HCT116 (cell line): ENCODE data around the gene GJC3. TPM values are rescaled to one million over a fixed set of nuclear protein-coding genes. Genes with fewer than 3 reads are reported as not detected.
A peak's percentile ranks its signal among the peaks of the same experiment; 100 is the strongest.

Source experiments
- ATAC-seq: fragments of 200-7000 bp; cut with Tn5 transposase; 2 replicates; pipeline ENCODE4 v1.9.1; 2020; ENCODE audit warnings: mild to moderate bottlenecking, moderate library complexity
- BruUV-seq: library from RNA; stranded (reverse); fragments of 400-500 nt; replicated peaks from 2 replicates; lab custom pipeline; 2021; lab: Mats Ljungman, UMichigan
- CTCF ChIA-PET: fragments of 300-600 bp; sonication (Branson Sonifier 250); formaldehyde crosslinking; loops from one replicate; lab custom pipeline; 2021; ENCODE audit warnings: antibody characterized with exemption; lab: Charles Lee
- POLR2A ChIA-PET: fragments of 300-600, 350-600 bp; sonication (Branson Sonifier 250); formaldehyde crosslinking; loops from one replicate; lab custom pipeline; 2021; ENCODE audit warnings: antibody characterized with exemption; lab: Charles Lee
- RAD21 ChIA-PET, 2 experiments: fragments of 300-600 bp; sonication (Branson Sonifier 250); formaldehyde crosslinking; loops; one replicate each; lab custom pipeline; 2023; ENCODE audit warnings: low total read pairs in 2 of 2; ENCODE audit not compliant: uncharacterized antibody in 2 of 2, unreplicated experiment in 2 of 2, low non-redundant PET in 1 of 2; lab: Charles Lee
- DNase-seq: peaks from one replicate; pipeline ENCODE4 v3.0.0-alpha.2; 2010; ENCODE audit warnings: low read depth, low spot score
- H2AFZ ChIP-seq: fragments of 200-600 bp; shearing (Covaris generic), sonication (generic); 2 replicates; pipeline ENCODE4 v1.6.1; 2017; ENCODE audit warnings: low read depth, mixed run types, mixed read lengths, antibody characterized with exemption, low read length; ENCODE audit not compliant: poor library complexity, severe bottlenecking
- H3K27ac ChIP-seq: 2 replicates; pipeline ENCODE4 v1.5.1; 2012; ENCODE audit warnings: low read depth, low read length
- H3K27me3 ChIP-seq: fragments of 200-600 bp; sonication (generic); 2 replicates; pipeline ENCODE4 v1.6.1; 2016; ENCODE audit warnings: mixed run types, low read length, mixed read lengths; ENCODE audit not compliant: insufficient read depth
- H3K36me3 ChIP-seq, 2 experiments: fragments of 200-500 bp in 1 of 2; fragments of 200-600 bp in 1 of 2; sonication (Bioruptor generic) in 1 of 2; sonication (generic) in 1 of 2; 2 replicates each; pipeline versions ENCODE4 v1.5.1 to v1.6.1; 2014 to 2016; ENCODE audit warnings: low read length in 2 of 2, inconsistent platforms in 1 of 2, mixed read lengths in 1 of 2, mixed run types in 1 of 2; ENCODE audit not compliant: insufficient read depth in 2 of 2, control insufficient read depth in 1 of 2
- H3K4me1 ChIP-seq, 2 experiments: fragments of 200-600 bp in 1 of 2; sonication (generic) in 1 of 2; 2 replicates each; pipeline versions ENCODE4 v1.5.1 to v1.6.1; 2012 to 2017; ENCODE audit warnings: low read length in 2 of 2, inconsistent platforms in 1 of 2, mild to moderate bottlenecking in 1 of 2, mixed read lengths in 1 of 2, mixed run types in 1 of 2, moderate library complexity in 1 of 2; ENCODE audit not compliant: insufficient read depth in 2 of 2, control insufficient read depth in 1 of 2
- H3K4me2 ChIP-seq: fragments of 200-600 bp; sonication (generic); 2 replicates; pipeline ENCODE4 v1.6.1; 2017; ENCODE audit warnings: mixed run types, low read length, mixed read lengths
- H3K4me3 ChIP-seq, 2 experiments: fragments of 200-600 bp in 1 of 2; sonication (generic) in 1 of 2; replicated peaks in 1 of 2; 2 replicates each; pipeline ENCODE4 v1.5.1; 2011 to 2016; ENCODE audit warnings: low read length in 2 of 2, control low read depth in 1 of 2, low read depth in 1 of 2, mild to moderate bottlenecking in 1 of 2, mixed read lengths in 1 of 2, mixed run types in 1 of 2
- H3K79me2 ChIP-seq: fragments of 200-600 bp; sonication (generic); 2 replicates; pipeline ENCODE4 v1.6.1; 2017; ENCODE audit warnings: mild to moderate bottlenecking, mixed run types, low read length, moderate library complexity, mixed read lengths; ENCODE audit not compliant: insufficient read depth
- H3K9ac ChIP-seq: fragments of 200-600 bp; sonication (generic); 2 replicates; pipeline ENCODE4 v1.6.1; 2016; ENCODE audit warnings: low read length, mixed read lengths
- H3K9me2 ChIP-seq: fragments of 200-600 bp; sonication (generic), shearing (Covaris generic); 2 replicates; pipeline ENCODE4 v1.6.1; 2017; ENCODE audit warnings: mixed run types, mild to moderate bottlenecking, moderate library complexity; ENCODE audit not compliant: insufficient read depth
- H3K9me3 ChIP-seq, 2 experiments: fragments of 200-500 bp in 1 of 2; fragments of 200-600 bp in 1 of 2; sonication (Bioruptor generic) in 1 of 2; sonication (generic) in 1 of 2; 2 replicates each; pipeline ENCODE4 v1.6.1; 2014 to 2017; ENCODE audit warnings: low read length in 2 of 2, mixed read lengths in 2 of 2, inconsistent platforms in 1 of 2, low read depth in 1 of 2, mild to moderate bottlenecking in 1 of 2, mixed run types in 1 of 2, moderate library complexity in 1 of 2; ENCODE audit not compliant: control insufficient read depth in 1 of 2, insufficient read depth in 1 of 2
- H4K20me1 ChIP-seq: fragments of 200-600 bp; sonication (generic), shearing (Covaris generic); 2 replicates; pipeline ENCODE4 v1.6.1; 2017; ENCODE audit warnings: mixed run types, mild to moderate bottlenecking, moderate library complexity; ENCODE audit not compliant: insufficient read depth
- CEBPB ChIP-seq: IDR thresholded peaks from 2 replicates; pipeline ENCODE4 v1.6.1; 2012; ENCODE audit warnings: low read depth
- EGR1 ChIP-seq: IDR thresholded peaks from 2 replicates; pipeline ENCODE4 v1.6.1; 2012; ENCODE audit warnings: low read depth
- EZH2 ChIP-seq: fragments of 200-600 bp; sonication (generic); IDR thresholded peaks from 2 replicates; pipeline ENCODE4 v1.6.1; 2017; ENCODE audit warnings: antibody characterized with exemption, mixed run types
- EZH2phosphoT487 ChIP-seq: fragments of 200-600 bp; IDR thresholded peaks from 2 replicates; pipeline ENCODE4 v1.6.1; 2018; ENCODE audit warnings: antibody characterized with exemption, borderline replicate concordance
- JUND ChIP-seq: IDR thresholded peaks from 2 replicates; pipeline ENCODE4 v1.6.1; 2012
- POLR2A ChIP-seq: IDR thresholded peaks from 2 replicates; pipeline ENCODE4 v1.7.0; 2011; ENCODE audit warnings: borderline replicate concordance; ENCODE audit not compliant: insufficient read depth, insufficient read length; ENCODE audit errors: extremely low read depth
- SIN3A ChIP-seq: IDR thresholded peaks from 2 replicates; pipeline ENCODE4 v1.6.1; 2012; ENCODE audit warnings: low read depth
- SP1 ChIP-seq: IDR thresholded peaks from 2 replicates; pipeline ENCODE4 v1.6.1; 2012; ENCODE audit warnings: low read depth
- SRF ChIP-seq: IDR thresholded peaks from 2 replicates; pipeline ENCODE4 v1.6.1; 2012; ENCODE audit warnings: low read depth
- TCF7L2 ChIP-seq: IDR thresholded peaks from 2 replicates; pipeline ENCODE4 v1.7.0; 2011; ENCODE audit warnings: borderline replicate concordance, inconsistent platforms; ENCODE audit not compliant: insufficient read depth, insufficient read length; ENCODE audit errors: extremely low read depth
- YY1 ChIP-seq: IDR thresholded peaks from 2 replicates; pipeline ENCODE4 v1.6.1; 2011; ENCODE audit warnings: low read length, low read depth, moderate library complexity, mild to moderate bottlenecking; ENCODE audit not compliant: insufficient replicate concordance; ENCODE audit errors: extremely low read depth
- ZFX ChIP-seq: fragments of 450-650 bp; IDR thresholded peaks from 2 replicates; pipeline ENCODE4 v1.6.1; 2017
- ZNF274 ChIP-seq: fragments of 200-500 bp; sonication (Bioruptor generic); IDR thresholded peaks from 2 replicates; pipeline ENCODE4 v1.6.1; 2014; ENCODE audit warnings: mild to moderate bottlenecking, low read depth, low read length, inconsistent platforms
- intact Hi-C: fragments of 100-400 bp; cut with micrococcal nuclease; formaldehyde crosslinking; loops from 2 replicates; pipeline ENCODE4 v1.10.0; 2022
- total RNA-seq: library from RNA; stranded (reverse); gene quantifications from one replicate; pipeline ENCODE4 v1.2.1, GENCODE V29; 2021; ENCODE audit not compliant: unreplicated experiment
- TF ChIP-seq, protein P1 (sequence below): IDR thresholded peaks from 2 replicates; pipeline ENCODE4 v1.6.1; 2011; ENCODE audit warnings: mild to moderate bottlenecking, low read length, moderate library complexity; ENCODE audit not compliant: insufficient replicate concordance; ENCODE audit errors: extremely low read depth
- TF ChIP-seq, protein P2 (sequence below): IDR thresholded peaks from 2 replicates; pipeline ENCODE4 v1.6.1; 2012
- TF ChIP-seq, protein P3 (sequence below), 3 experiments: fragments of 200-600 bp in 1 of 3; sonication (generic) in 1 of 3; IDR thresholded peaks in 2 of 3; conservative IDR thresholded peaks in 1 of 3; 2 replicates each; pipeline ENCODE4 v1.5.1; 2012 to 2017; ENCODE audit warnings: low read depth in 2 of 3, low read length in 2 of 3, antibody characterized with exemption in 1 of 3, borderline replicate concordance in 1 of 3, control low read depth in 1 of 3, mild to moderate bottlenecking in 1 of 3, mixed read lengths in 1 of 3, mixed run types in 1 of 3, moderate library complexity in 1 of 3; ENCODE audit not compliant: insufficient read depth in 1 of 3

GJC3 gene
- total RNA-seq, 1 experiment from 2014 or later: 0.76 TPM

DNA sequence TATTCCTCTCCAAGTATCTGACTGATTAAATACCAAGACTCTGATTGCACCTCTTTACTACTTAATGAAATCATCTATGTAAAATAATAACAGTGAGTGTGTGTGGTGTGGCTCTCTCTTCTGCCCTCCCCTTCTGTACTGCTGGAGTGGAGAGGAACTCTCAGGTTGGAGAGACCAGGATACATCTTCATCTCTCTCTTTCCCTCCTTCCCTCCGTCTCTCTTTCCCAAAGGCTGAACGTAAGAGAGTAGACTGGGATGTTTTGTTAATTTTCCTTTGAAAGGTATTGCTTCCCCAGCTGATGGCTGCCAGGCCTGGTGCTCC, 272 bp upstream of the GJC3 start:
- Histone ChIP-seq H3K27ac (no peak overlapping the region), H3K9me3 (no peaks in the 10 kb centered on the region), H3K9ac (0 out of 2 replicates have a peak overlapping the region, but pooled peaks have one; percentile 34), H3K4me2 (peak overlapping the region; percentile 85), H3K4me3 (peak overlapping the region in 1 of 2 experiments; percentile 56; a peak in 2 of 4 replicates), H3K36me3 (no peaks in the 10 kb centered on the region), H3K4me1 (peaks cover 7 to 14% of the 10 kb centered on the region in 2 experiments; a peak in 3 of 4 replicates), H3K79me2 (no peaks in the 10 kb centered on the region), H2AFZ (peak overlapping the region; percentile 78), H3K27me3 (peaks cover 20% of the 10 kb centered on the region; the same call in 1 of the 2 replicates), H4K20me1 (no peaks in the 10 kb centered on the region), H3K9me2 (no peaks in the 10 kb centered on the region)
- intact Hi-C loops: no loop called here
- BruUV-seq: no TSS peak
- CTCF ChIA-PET: interaction anchor here (0.5 to 1.6 kb wide), 8 partner anchors 10 to 153 kb away, joined by 3 to 17 read pairs (median 4); partner anchors contain the start of gene TRIM4
- POLR2A ChIA-PET: interaction anchor here (1.7 kb wide), 1 partner anchor 10 kb away, joined by 16 read pairs; the partner anchor contains the start of gene TRIM4
- no peak for DNase-seq
- TF ChIP-seq EZH2 (no peak), EZH2phosphoT487 (no peak), SP1 (no peak), SRF (no peak), JUND (no peak), CEBPB (no peak), ZFX (no peak), YY1 (no peak), TCF7L2 (no peak), SIN3A (no peak), ZNF274 (no peak), EGR1 (no peak), POLR2A (no peak)
- TF ChIP-seq, protein P1, sequence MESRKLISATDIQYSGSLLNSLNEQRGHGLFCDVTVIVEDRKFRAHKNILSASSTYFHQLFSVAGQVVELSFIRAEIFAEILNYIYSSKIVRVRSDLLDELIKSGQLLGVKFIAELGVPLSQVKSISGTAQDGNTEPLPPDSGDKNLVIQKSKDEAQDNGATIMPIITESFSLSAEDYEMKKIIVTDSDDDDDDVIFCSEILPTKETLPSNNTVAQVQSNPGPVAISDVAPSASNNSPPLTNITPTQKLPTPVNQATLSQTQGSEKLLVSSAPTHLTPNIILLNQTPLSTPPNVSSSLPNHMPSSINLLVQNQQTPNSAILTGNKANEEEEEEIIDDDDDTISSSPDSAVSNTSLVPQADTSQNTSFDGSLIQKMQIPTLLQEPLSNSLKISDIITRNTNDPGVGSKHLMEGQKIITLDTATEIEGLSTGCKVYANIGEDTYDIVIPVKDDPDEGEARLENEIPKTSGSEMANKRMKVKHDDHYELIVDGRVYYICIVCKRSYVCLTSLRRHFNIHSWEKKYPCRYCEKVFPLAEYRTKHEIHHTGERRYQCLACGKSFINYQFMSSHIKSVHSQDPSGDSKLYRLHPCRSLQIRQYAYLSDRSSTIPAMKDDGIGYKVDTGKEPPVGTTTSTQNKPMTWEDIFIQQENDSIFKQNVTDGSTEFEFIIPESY: no peak
- TF ChIP-seq, protein P2, sequence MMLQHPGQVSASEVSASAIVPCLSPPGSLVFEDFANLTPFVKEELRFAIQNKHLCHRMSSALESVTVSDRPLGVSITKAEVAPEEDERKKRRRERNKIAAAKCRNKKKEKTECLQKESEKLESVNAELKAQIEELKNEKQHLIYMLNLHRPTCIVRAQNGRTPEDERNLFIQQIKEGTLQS: no peak
- TF ChIP-seq, protein P3, sequence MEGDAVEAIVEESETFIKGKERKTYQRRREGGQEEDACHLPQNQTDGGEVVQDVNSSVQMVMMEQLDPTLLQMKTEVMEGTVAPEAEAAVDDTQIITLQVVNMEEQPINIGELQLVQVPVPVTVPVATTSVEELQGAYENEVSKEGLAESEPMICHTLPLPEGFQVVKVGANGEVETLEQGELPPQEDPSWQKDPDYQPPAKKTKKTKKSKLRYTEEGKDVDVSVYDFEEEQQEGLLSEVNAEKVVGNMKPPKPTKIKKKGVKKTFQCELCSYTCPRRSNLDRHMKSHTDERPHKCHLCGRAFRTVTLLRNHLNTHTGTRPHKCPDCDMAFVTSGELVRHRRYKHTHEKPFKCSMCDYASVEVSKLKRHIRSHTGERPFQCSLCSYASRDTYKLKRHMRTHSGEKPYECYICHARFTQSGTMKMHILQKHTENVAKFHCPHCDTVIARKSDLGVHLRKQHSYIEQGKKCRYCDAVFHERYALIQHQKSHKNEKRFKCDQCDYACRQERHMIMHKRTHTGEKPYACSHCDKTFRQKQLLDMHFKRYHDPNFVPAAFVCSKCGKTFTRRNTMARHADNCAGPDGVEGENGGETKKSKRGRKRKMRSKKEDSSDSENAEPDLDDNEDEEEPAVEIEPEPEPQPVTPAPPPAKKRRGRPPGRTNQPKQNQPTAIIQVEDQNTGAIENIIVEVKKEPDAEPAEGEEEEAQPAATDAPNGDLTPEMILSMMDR (IDR thresholded peaks at IDR 0.05 in 2 of 3, conservative IDR thresholded peaks at IDR 0.05 in 1 of 3; ENCODE audit: borderline replicate concordance in 1 of 3, insufficient read depth in 1 of 3, low read depth in 2 of 3, low read length in 2 of 3): no peak
- RAD21 ChIA-PET: interaction anchor here in 1 of 2 experiments (0.7 kb wide), 1 partner anchor 26 kb away, joined by 3 read pairs; no protein-coding TSS in a partner anchor
- peak; percentile 52 for ATAC-seq
